Trophoblast cell (in vitro differentiated cells and primary cell): ENCODE data around the gene BCLAF3. TPM values are rescaled to one million over a fixed set of nuclear protein-coding genes. Genes with fewer than 3 reads are reported as not detected.
A peak's percentile ranks its signal among the peaks of the same experiment; 100 is the strongest.

Source experiments
- DNase-seq, 2 donors: peaks; one replicate each; pipeline ENCODE4 v3.0.0-alpha.2; 2016
- H2AFZ ChIP-seq: 2 replicates; pipeline ENCODE4 v1.6.1; 2013; ENCODE audit warnings: low read length, moderate library complexity, mild to moderate bottlenecking; ENCODE audit not compliant: insufficient read depth, poor library complexity
- H2AK5ac ChIP-seq: 2 replicates; pipeline ENCODE4 v1.6.1; 2013; ENCODE audit warnings: mild to moderate bottlenecking, low read length
- H2BK120ac ChIP-seq: 2 replicates; pipeline ENCODE4 v1.6.1; 2013; ENCODE audit warnings: low read length, mild to moderate bottlenecking, moderate library complexity; ENCODE audit not compliant: insufficient read depth, poor library complexity
- H2BK12ac ChIP-seq: 2 replicates; pipeline ENCODE4 v1.6.1; 2013; ENCODE audit warnings: mild to moderate bottlenecking, low read length, moderate library complexity
- H2BK5ac ChIP-seq: 2 replicates; pipeline ENCODE4 v1.6.1; 2013; ENCODE audit warnings: low read length, low read depth, moderate library complexity, mild to moderate bottlenecking; ENCODE audit not compliant: poor library complexity
- H3K14ac ChIP-seq: 2 replicates; pipeline ENCODE4 v1.6.1; 2013; ENCODE audit warnings: mild to moderate bottlenecking, low read length
- H3K18ac ChIP-seq: 2 replicates; pipeline ENCODE4 v1.6.1; 2013; ENCODE audit warnings: mild to moderate bottlenecking, low read length
- H3K23ac ChIP-seq: 2 replicates; pipeline ENCODE4 v1.6.1; 2013; ENCODE audit warnings: low read length
- H3K27ac ChIP-seq: 2 replicates; pipeline ENCODE4 v1.5.1; 2013; ENCODE audit warnings: low read depth, mild to moderate bottlenecking, inconsistent platforms, low read length, moderate library complexity
- H3K27me3 ChIP-seq: 2 replicates; pipeline ENCODE4 v1.6.1; 2013; ENCODE audit warnings: inconsistent platforms, mild to moderate bottlenecking, low read length, moderate library complexity; ENCODE audit not compliant: insufficient read depth
- H3K36me3 ChIP-seq, 2 experiments: 1 replicate in 1 of 2; 2 replicates in 1 of 2; pipeline ENCODE4 v1.6.1; 2013; ENCODE audit warnings: low read length in 2 of 2, mild to moderate bottlenecking in 2 of 2, moderate library complexity in 1 of 2; ENCODE audit not compliant: insufficient read depth in 2 of 2, control insufficient read depth in 1 of 2
- H3K4ac ChIP-seq: 2 replicates; pipeline ENCODE4 v1.6.1; 2013; ENCODE audit warnings: low read depth, mild to moderate bottlenecking, low read length, moderate library complexity
- H3K4me1 ChIP-seq, 2 experiments: 1 replicate in 1 of 2; 2 replicates in 1 of 2; pipeline ENCODE4 v1.6.1; 2013; ENCODE audit warnings: low read length in 2 of 2, mild to moderate bottlenecking in 2 of 2, moderate library complexity in 1 of 2; ENCODE audit not compliant: insufficient read depth in 2 of 2, control insufficient read depth in 1 of 2
- H3K4me2 ChIP-seq: 2 replicates; pipeline ENCODE4 v1.6.1; 2013; ENCODE audit warnings: inconsistent platforms, mild to moderate bottlenecking, low read length, moderate library complexity
- H3K4me3 ChIP-seq: 2 replicates; pipeline ENCODE4 v1.5.1; 2013; ENCODE audit warnings: mild to moderate bottlenecking, low read depth, low read length, inconsistent platforms
- H3K79me1 ChIP-seq: one replicate; pipeline ENCODE4 v1.6.1; 2013; ENCODE audit warnings: low read length
- H3K79me2 ChIP-seq: 2 replicates; pipeline ENCODE4 v1.6.1; 2013; ENCODE audit warnings: low read length, mild to moderate bottlenecking; ENCODE audit not compliant: control insufficient read depth, insufficient read depth, poor library complexity
- H3K9ac ChIP-seq: 2 replicates; pipeline ENCODE4 v1.6.1; 2013; ENCODE audit warnings: mild to moderate bottlenecking, low read length
- H3K9me3 ChIP-seq: 2 replicates; pipeline ENCODE4 v1.6.1; 2013; ENCODE audit warnings: low read depth, mild to moderate bottlenecking, control low read depth, inconsistent platforms, low read length; ENCODE audit not compliant: insufficient read depth
- H4K12ac ChIP-seq: 2 replicates; pipeline ENCODE4 v1.6.1; 2013; ENCODE audit warnings: low read depth, mild to moderate bottlenecking, low read length, moderate library complexity
- H4K8ac ChIP-seq: 2 replicates; pipeline ENCODE4 v1.6.1; 2013; ENCODE audit warnings: low read depth, mild to moderate bottlenecking, low read length, moderate library complexity
- H4K91ac ChIP-seq: one replicate; pipeline ENCODE4 v1.6.1; 2013; ENCODE audit warnings: low read depth, mild to moderate bottlenecking, low read length, moderate library complexity
- WGBS: extraction: QIAGEN DNeasy Blood & Tissue Kit; methylation state at CpG from one replicate; pipeline ENCODE4 v1.1.7; 2013; ENCODE audit warnings: missing lambda C conversion rate; ENCODE audit not compliant: insufficient read length, insufficient coverage; ENCODE audit errors: extremely low coverage; 5-methylcytosine and 5-hydroxymethylcytosine counted together
- polyA plus RNA-seq: library from polyadenylated mRNA; stranded (reverse); fragments of 200-250 nt; gene quantifications from 2 replicates; pipeline ENCODE4 v1.2.3, GENCODE V29; 2013

Gene BCLAF3
- 4.9 and 5.1 TPM in 2 replicates for polyA plus RNA-seq

- Histone ChIP-seq H2AK5ac (peak within 1 kb of the TSS; percentile 62), H3K14ac (peak within 1 kb of the TSS; percentile 84), H4K91ac (peak within 1 kb of the TSS; percentile 70), H3K79me1 (peaks cover 4% of the 10 kb centered on the region), H3K9me3 (no peaks in the 10 kb centered on the region), H2BK5ac (no peak within 1 kb of the TSS), H2AFZ (peak within 1 kb of the TSS; percentile 83), H3K36me3 (no peaks in the 10 kb centered on the region), H3K4ac (peak within 1 kb of the TSS; percentile 79), H3K79me2 (peaks cover 4% of the 10 kb centered on the region), H3K4me2 (peak within 1 kb of the TSS; percentile 87), H2BK120ac (no peak within 1 kb of the TSS), H3K27me3 (no peaks in the 10 kb centered on the region), H3K4me3 (peak within 1 kb of the TSS; percentile 90), H3K27ac (no peak within 1 kb of the TSS), H3K23ac (no peak within 1 kb of the TSS), H3K9ac (peak within 1 kb of the TSS; percentile 47), H3K4me1 (no peaks in the 10 kb centered on the region), H4K12ac (peak within 1 kb of the TSS; percentile 70), H3K18ac (peak within 1 kb of the TSS; percentile 75), H2BK12ac (peak within 1 kb of the TSS; percentile 49), H4K8ac (peak within 1 kb of the TSS; percentile 90)
- no CpG with 5 or more reads among the region's 103 CpGs for WGBS
- DNase-seq: peak; percentile 77 to 93
Observed at GRCh38 chrX:19990556-19991349, at the start of gene BCLAF3. BCLAF3 (minus strand) TSS chrX:19991061; CDS start chrX:19970264, 20,797 bp downstream.

GRCh38 chrX:20038966-20039365, 48.1 kb upstream of the BCLAF3 start:
- Histone ChIP-seq H3K27ac (no peak overlapping the region), H3K27me3 (no peaks in the 10 kb centered on the region), H4K91ac (no peak overlapping the region), H2BK12ac (no peak overlapping the region), H3K4me2 (no peak overlapping the region), H3K36me3 (no peaks in the 10 kb centered on the region), H2BK5ac (no peak overlapping the region), H2AK5ac (no peak overlapping the region), H3K18ac (no peak overlapping the region), H3K9me3 (peaks cover 2% of the 10 kb centered on the region), H2BK120ac (no peak overlapping the region), H3K79me1 (no peaks in the 10 kb centered on the region), H3K4ac (no peak overlapping the region), H3K23ac (no peak overlapping the region), H3K14ac (no peak overlapping the region), H3K4me3 (no peak overlapping the region), H3K4me1 (no peaks in the 10 kb centered on the region), H3K79me2 (no peaks in the 10 kb centered on the region), H2AFZ (no peak overlapping the region), H4K8ac (no peak overlapping the region), H3K9ac (no peak overlapping the region), H4K12ac (no peak overlapping the region)
- DNase-seq: no peak
- WGBS: no CpG with 5 or more reads among the region's 3 CpGs

- Histone ChIP-seq H3K4me3 (no peak overlapping the region), H4K12ac (no peak overlapping the region), H2AK5ac (no peak overlapping the region), H3K4ac (no peak overlapping the region), H3K79me2 (no peaks in the 10 kb centered on the region), H3K9ac (no peak overlapping the region), H3K79me1 (no peaks in the 10 kb centered on the region), H3K27me3 (no peaks in the 10 kb centered on the region), H3K4me1 (peaks cover 0 to 5% of the 10 kb centered on the region in 2 experiments), H4K91ac (no peak overlapping the region), H3K18ac (no peak overlapping the region), H3K36me3 (no peaks in the 10 kb centered on the region), H2BK12ac (no peak overlapping the region), H3K23ac (no peak overlapping the region), H3K14ac (no peak overlapping the region), H3K9me3 (peaks cover 2% of the 10 kb centered on the region), H4K8ac (no peak overlapping the region), H3K4me2 (no peak overlapping the region), H2BK5ac (no peak overlapping the region), H3K27ac (no peak overlapping the region), H2BK120ac (no peak overlapping the region), H2AFZ (no peak overlapping the region)
- DNase-seq: no peak
- WGBS: no CpG with 5 or more reads among the region's 6 CpGs
Observed at GRCh38 chrX:20037186-20037585, 46.3 kb upstream of the BCLAF3 start.

- WGBS: no CpG with 5 or more reads among the region's 2 CpGs
- Histone ChIP-seq H2BK120ac (no peak overlapping the region), H3K27ac (no peak overlapping the region), H3K36me3 (no peaks in the 10 kb centered on the region), H3K27me3 (no peaks in the 10 kb centered on the region), H3K79me2 (no peaks in the 10 kb centered on the region), H2BK5ac (no peak overlapping the region), H3K4me2 (no peak overlapping the region), H4K12ac (no peak overlapping the region), H3K79me1 (peaks cover 8% of the 10 kb centered on the region), H3K18ac (peak overlapping the region; percentile 45), H2AK5ac (no peak overlapping the region), H3K4ac (no peak overlapping the region), H3K9me3 (no peaks in the 10 kb centered on the region), H3K9ac (no peak overlapping the region), H3K14ac (no peak overlapping the region), H2BK12ac (no peak overlapping the region), H2AFZ (no peak overlapping the region), H4K91ac (no peak overlapping the region), H3K23ac (no peak overlapping the region), H3K4me1 (peaks cover 7 to 15% of the 10 kb centered on the region in 2 experiments), H3K4me3 (no peak overlapping the region), H4K8ac (no peak overlapping the region)
- DNase-seq: no peak
Observed at GRCh38 chrX:20032201-20032600, 41.3 kb upstream of the BCLAF3 start.
